Measurements from ENCODE around the gene STXBP5.
A peak's percentile ranks its signal among the peaks of the same experiment; 100 is the strongest.

The STXBP5 gene

DNA sequence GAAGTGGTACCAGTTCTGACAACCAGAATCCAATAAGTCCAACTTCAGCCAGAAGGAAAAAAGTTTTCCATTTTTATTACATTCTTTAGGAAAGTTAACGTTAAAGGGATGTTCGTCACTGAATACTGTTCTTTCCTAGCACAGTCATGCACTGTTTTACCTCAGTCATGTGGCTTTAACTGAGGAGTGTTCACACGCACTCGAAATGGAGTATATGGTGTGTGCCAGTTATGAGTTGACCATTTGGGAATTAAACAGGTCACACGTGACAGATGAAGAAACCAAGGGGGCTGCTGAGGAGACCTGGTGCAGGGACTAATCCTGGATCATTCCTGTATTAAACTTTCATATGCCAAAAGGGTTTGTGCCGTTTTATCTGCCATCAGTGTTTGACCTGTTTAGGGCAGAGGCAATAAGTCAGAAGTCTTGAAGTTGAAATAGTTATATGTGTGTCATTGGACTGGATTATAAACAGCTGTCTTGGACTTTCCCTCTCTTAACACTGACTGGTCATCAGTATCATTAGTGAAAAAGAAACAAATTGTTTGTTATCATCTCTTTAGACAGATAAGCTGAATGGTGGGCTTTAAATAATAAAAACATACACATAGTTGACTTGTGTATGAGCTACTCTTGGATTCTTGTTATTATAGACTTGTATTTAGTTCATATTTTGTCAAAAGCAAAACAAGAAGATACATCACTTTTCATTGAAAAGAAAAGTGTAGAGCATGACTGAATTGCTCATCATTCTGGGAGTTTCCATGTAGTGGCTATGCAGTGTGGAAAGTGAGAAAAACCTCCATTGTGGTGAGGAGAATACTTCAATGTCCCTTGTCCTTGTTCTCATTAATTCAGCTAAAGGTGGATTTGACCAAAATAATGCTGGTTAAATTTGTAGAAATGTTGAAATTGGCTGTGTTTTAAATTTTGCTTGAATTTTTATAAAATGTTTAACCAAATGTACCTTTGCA lies 180.8 kb downstream of the STXBP5 start:
- Histone ChIP-seq H3K4me1 (ENCODE audit: control insufficient read depth, low read length) (no peaks in the 10 kb centered on the region), H3K4me2 (ENCODE audit: low read length) (no peak overlapping the region), H3F3A (ENCODE audit: control insufficient read depth, insufficient read depth) (no peaks in the 10 kb centered on the region), H3K27ac (ENCODE audit: low read depth, low read length) (no peak overlapping the region), H3K9me3 (ENCODE audit: control insufficient read depth, insufficient read depth, low read length) (no peaks in the 10 kb centered on the region), H3K79me2 (ENCODE audit: control insufficient read depth, low read length) (no peaks in the 10 kb centered on the region), H3K9me2 (replicated peaks; ENCODE audit: control insufficient read depth, low read length) (no peaks in the 10 kb centered on the region), H3K27me3 (ENCODE audit: control insufficient read depth, low read length) (no peaks in the 10 kb centered on the region), H3K4me3 (ENCODE audit: low read length) (no peak overlapping the region), H3K36me3 (ENCODE audit: control insufficient read depth, low read length) (no peaks in the 10 kb centered on the region), H4K20me1 (ENCODE audit: control insufficient read depth, insufficient read depth, low read depth, low read length) (no peaks in the 10 kb centered on the region)
- TF ChIP-seq, protein P1, sequence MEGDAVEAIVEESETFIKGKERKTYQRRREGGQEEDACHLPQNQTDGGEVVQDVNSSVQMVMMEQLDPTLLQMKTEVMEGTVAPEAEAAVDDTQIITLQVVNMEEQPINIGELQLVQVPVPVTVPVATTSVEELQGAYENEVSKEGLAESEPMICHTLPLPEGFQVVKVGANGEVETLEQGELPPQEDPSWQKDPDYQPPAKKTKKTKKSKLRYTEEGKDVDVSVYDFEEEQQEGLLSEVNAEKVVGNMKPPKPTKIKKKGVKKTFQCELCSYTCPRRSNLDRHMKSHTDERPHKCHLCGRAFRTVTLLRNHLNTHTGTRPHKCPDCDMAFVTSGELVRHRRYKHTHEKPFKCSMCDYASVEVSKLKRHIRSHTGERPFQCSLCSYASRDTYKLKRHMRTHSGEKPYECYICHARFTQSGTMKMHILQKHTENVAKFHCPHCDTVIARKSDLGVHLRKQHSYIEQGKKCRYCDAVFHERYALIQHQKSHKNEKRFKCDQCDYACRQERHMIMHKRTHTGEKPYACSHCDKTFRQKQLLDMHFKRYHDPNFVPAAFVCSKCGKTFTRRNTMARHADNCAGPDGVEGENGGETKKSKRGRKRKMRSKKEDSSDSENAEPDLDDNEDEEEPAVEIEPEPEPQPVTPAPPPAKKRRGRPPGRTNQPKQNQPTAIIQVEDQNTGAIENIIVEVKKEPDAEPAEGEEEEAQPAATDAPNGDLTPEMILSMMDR (IDR thresholded peaks at IDR 0.05; ENCODE audit: low read depth, low read length, poor library complexity, severe bottlenecking), result no peak
- TF ChIP-seq EZH2phosphoT487 (IDR thresholded peaks at IDR 0.05; ENCODE audit: borderline replicate concordance, low read length), result no peak

DNA sequence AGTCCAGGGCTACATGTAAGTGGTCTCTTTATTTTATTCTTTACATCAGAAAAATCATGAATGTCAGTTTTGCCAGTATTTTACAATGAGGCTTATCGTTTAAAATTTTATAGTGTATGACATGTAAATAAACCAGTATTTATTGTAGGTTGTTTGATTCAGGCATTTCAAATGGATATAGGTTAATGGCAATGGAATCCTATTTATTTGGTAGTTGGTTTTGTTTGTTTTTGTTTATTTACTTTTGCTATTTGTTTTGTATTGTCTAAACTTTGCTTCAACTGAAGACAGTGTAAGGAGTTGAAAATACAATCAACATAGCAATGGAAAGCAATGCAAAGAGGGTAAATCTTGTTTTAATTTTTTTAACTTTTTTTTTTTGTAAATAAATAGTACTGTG lies 185.2 kb downstream of the STXBP5 start:
- H3K27me3 ChIP-seq (ENCODE audit: control insufficient read depth, low read length), result no peaks in the 10 kb centered on the region
- H3K79me2 ChIP-seq (ENCODE audit: control insufficient read depth, low read length), result no peaks in the 10 kb centered on the region
- no peaks in the 10 kb centered on the region for H3K9me3 ChIP-seq (ENCODE audit: control insufficient read depth, insufficient read depth, low read length)
- no peaks in the 10 kb centered on the region for H3F3A ChIP-seq (ENCODE audit: control insufficient read depth, insufficient read depth)
- no peak overlapping the region for H3K4me3 ChIP-seq (ENCODE audit: low read length)
- H4K20me1 ChIP-seq (ENCODE audit: control insufficient read depth, insufficient read depth, low read depth, low read length), result no peaks in the 10 kb centered on the region
- TF ChIP-seq EZH2phosphoT487 (IDR thresholded peaks at IDR 0.05; ENCODE audit: borderline replicate concordance, low read length), result no peak
- TF ChIP-seq, protein P1 (IDR thresholded peaks at IDR 0.05; ENCODE audit: low read depth, low read length, poor library complexity, severe bottlenecking), result no peak
- no peaks in the 10 kb centered on the region for H3K4me1 ChIP-seq (ENCODE audit: control insufficient read depth, low read length)
- H3K4me2 ChIP-seq (ENCODE audit: low read length), result no peak overlapping the region
- H3K27ac ChIP-seq (ENCODE audit: low read depth, low read length), result no peak overlapping the region
- no peaks in the 10 kb centered on the region for H3K36me3 ChIP-seq (ENCODE audit: control insufficient read depth, low read length)
- no peaks in the 10 kb centered on the region for H3K9me2 ChIP-seq (replicated peaks; ENCODE audit: control insufficient read depth, low read length)

DNA sequence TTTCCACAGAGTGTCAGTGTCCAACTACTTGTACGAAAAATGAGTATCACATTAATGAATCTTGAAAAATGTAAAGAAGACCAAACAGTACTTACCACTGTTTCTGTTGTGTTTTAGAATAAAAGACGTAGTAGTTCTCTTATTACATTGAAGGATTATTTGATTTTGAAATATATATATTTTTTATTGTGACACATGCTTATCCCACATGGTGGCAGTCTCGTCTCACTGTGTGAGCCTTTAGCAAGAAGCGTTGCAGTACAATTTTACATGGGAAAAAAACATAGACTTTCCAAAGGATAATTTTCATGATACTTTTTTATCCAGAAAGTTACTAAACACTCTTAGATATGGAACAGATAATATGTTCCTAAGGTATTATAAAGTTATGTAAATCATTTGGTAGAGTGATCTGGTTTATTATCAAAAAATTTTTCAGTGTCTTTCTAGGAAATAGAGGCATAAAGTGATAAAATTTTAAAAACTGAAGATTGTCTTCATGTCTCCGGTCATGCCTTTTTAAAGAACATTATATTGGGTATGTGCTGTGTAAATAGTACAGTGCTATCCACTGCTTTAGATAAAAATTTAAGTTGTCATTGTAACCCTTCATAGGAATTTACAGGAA lies 186.8 kb downstream of the STXBP5 start:
- Histone ChIP-seq H4K20me1 (ENCODE audit: control insufficient read depth, insufficient read depth, low read depth, low read length) (no peaks in the 10 kb centered on the region), H3K9me2 (replicated peaks; ENCODE audit: control insufficient read depth, low read length) (no peaks in the 10 kb centered on the region), H3K4me3 (ENCODE audit: low read length) (no peak overlapping the region), H3F3A (ENCODE audit: control insufficient read depth, insufficient read depth) (no peaks in the 10 kb centered on the region), H3K4me1 (ENCODE audit: control insufficient read depth, low read length) (no peaks in the 10 kb centered on the region), H3K27ac (ENCODE audit: low read depth, low read length) (no peak overlapping the region), H3K4me2 (ENCODE audit: low read length) (no peak overlapping the region), H3K36me3 (ENCODE audit: control insufficient read depth, low read length) (no peaks in the 10 kb centered on the region), H3K79me2 (ENCODE audit: control insufficient read depth, low read length) (no peaks in the 10 kb centered on the region), H3K27me3 (ENCODE audit: control insufficient read depth, low read length) (no peaks in the 10 kb centered on the region), H3K9me3 (ENCODE audit: control insufficient read depth, insufficient read depth, low read length) (no peaks in the 10 kb centered on the region)
- no peak for TF ChIP-seq EZH2phosphoT487 (IDR thresholded peaks at IDR 0.05; ENCODE audit: borderline replicate concordance, low read length)
- TF ChIP-seq, protein P1 (IDR thresholded peaks at IDR 0.05; ENCODE audit: low read depth, low read length, poor library complexity, severe bottlenecking), result peak; percentile 22

Measured in DOHH2 (cell line).